ENCODE data around the gene GMEB2.
A peak's percentile ranks its signal among the peaks of the same experiment; 100 is the strongest.
"Not testable (repeated sequence)": the region's sequence is repeated elsewhere in the genome, so short reads cannot be mapped to it uniquely, and the experiment has no call there.

GMEB2 gene

GRCh38 chr20:63572788-63573646, 53.9 kb downstream of the GMEB2 start:
- Histone ChIP-seq H3K23ac (ENCODE audit: low read depth, low read length, poor library complexity) (peak overlapping the region; percentile 73), H3K27ac (replicated peaks; ENCODE audit: low read length) (no peak overlapping the region), H3K79me1 (ENCODE audit: low read depth, low read length) (peaks cover 3% of the 10 kb centered on the region), H4K91ac (ENCODE audit: low read depth, low read length, poor library complexity) (no peak overlapping the region), H2AFZ (ENCODE audit: low read length) (peak overlapping the region; percentile 88), H3K18ac (ENCODE audit: low read length) (peak overlapping the region; percentile 27), H2BK12ac (ENCODE audit: low read length) (peak overlapping the region; percentile 22), H3K14ac (ENCODE audit: low read length) (peak overlapping the region; percentile 71), H3K4me3 (ENCODE audit: low read length in 2 of 2) (peak overlapping the region; percentile 72 to 90), H3K27me3 (ENCODE audit: control insufficient read depth in 3 of 3, insufficient read depth in 3 of 3, low read depth in 1 of 3, low read length in 3 of 3) (no peaks in the 10 kb centered on the region), H3K4me1 (ENCODE audit: control insufficient read depth in 2 of 2, insufficient read depth in 1 of 2, low read depth in 1 of 2, low read length in 2 of 2) (peaks cover 3 to 14% of the 10 kb centered on the region in 2 donors), H4K8ac (ENCODE audit: low read depth, low read length) (no peak overlapping the region), H3K9me3 (replicated peaks in 1 of 2; ENCODE audit: control insufficient read depth in 2 of 2, insufficient read depth in 1 of 2, low read depth in 1 of 2, low read length in 2 of 2) (no peaks in the 10 kb centered on the region), H3K4me2 (ENCODE audit: insufficient read depth, low read length, poor library complexity, severe bottlenecking) (peak overlapping the region; percentile 97), H2BK5ac (ENCODE audit: low read length) (peak overlapping the region; percentile 24), H2BK120ac (ENCODE audit: low read depth, low read length) (no peak overlapping the region), H3K36me3 (replicated peaks in 1 of 2; ENCODE audit: control insufficient read depth in 2 of 2, insufficient read depth in 2 of 2, low read length in 2 of 2) (no peaks in the 10 kb centered on the region), H2BK15ac (ENCODE audit: low read length) (peak overlapping the region; percentile 91), H3K9ac (ENCODE audit: low read depth, low read length, poor library complexity) (peak overlapping the region; percentile 86), H2AK5ac (ENCODE audit: low read depth, low read length) (peak overlapping the region; percentile 90), H3K4ac (ENCODE audit: low read length) (no peak overlapping the region)
- WGBS, 2 donors (ENCODE audit: extremely low coverage in 2 of 2, insufficient read length in 2 of 2, insufficient replicate concordance in 1 of 2): no CpG with 5 or more reads among the region's 34 CpGs
- no peak for DNase-seq (ENCODE audit: low spot score)

DNA sequence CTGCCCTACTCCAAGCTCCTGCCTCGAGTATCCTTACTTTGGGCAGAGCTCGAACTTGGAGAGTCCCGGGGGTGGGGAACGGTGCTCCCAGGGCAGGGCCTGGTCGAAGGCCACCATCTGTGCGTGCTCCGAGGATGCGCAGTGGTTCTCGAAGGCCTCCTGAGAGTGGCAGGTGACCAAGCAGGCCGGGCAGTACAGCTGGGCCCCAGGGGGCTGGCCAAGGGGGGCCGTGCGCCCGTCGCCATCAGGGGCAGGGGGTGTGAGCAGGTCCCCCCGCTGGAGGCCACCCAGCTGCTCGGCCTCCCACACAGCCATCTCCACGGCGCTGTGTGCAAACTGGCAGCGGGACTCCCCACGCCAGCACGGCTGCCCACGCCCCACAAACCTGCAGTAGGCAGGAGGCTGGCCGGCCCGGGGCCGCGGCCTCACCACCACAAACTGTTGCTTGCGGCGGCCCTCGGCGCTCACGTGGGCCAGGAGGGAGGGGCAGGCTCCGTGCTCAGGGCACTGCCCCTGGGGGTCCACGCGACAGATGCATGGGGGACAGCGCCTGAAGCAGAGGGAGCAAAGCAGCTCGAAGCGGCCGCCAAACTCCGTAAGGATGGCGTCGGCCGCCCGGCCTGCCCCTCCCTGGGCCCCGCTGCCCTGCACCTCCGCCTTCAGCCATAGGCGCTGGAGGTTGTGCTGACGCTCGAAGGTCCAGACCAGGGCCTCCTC, 54.7 kb downstream of the GMEB2 start:
- Histone ChIP-seq H3K18ac (ENCODE audit: low read length) (no peak overlapping the region), H3K4ac (ENCODE audit: low read length) (no peak overlapping the region), H3K27ac (replicated peaks; ENCODE audit: low read length) (no peak overlapping the region), H3K9ac (ENCODE audit: low read depth, low read length, poor library complexity) (peak overlapping the region; percentile 77), H3K4me1 (ENCODE audit: control insufficient read depth in 2 of 2, insufficient read depth in 1 of 2, low read depth in 1 of 2, low read length in 2 of 2) (peaks cover 3 to 14% of the 10 kb centered on the region in 2 donors), H2BK12ac (ENCODE audit: low read length) (peak overlapping the region; percentile 58), H3K4me2 (ENCODE audit: insufficient read depth, low read length, poor library complexity, severe bottlenecking) (no peak overlapping the region), H2BK5ac (ENCODE audit: low read length) (no peak overlapping the region), H3K36me3 (replicated peaks in 1 of 2; ENCODE audit: control insufficient read depth in 2 of 2, insufficient read depth in 2 of 2, low read length in 2 of 2) (no peaks in the 10 kb centered on the region), H2AFZ (ENCODE audit: low read length) (no peak overlapping the region), H2BK120ac (ENCODE audit: low read depth, low read length) (no peak overlapping the region), H4K91ac (ENCODE audit: low read depth, low read length, poor library complexity) (peak overlapping the region; percentile 53), H4K8ac (ENCODE audit: low read depth, low read length) (peak overlapping the region; percentile 17), H2BK15ac (ENCODE audit: low read length) (peak overlapping the region; percentile 67), H3K9me3 (replicated peaks in 1 of 2; ENCODE audit: control insufficient read depth in 2 of 2, insufficient read depth in 1 of 2, low read depth in 1 of 2, low read length in 2 of 2) (no peaks in the 10 kb centered on the region), H2AK5ac (ENCODE audit: low read depth, low read length) (peak overlapping the region; percentile 90), H3K14ac (ENCODE audit: low read length) (peak overlapping the region; percentile 71), H3K79me1 (ENCODE audit: low read depth, low read length) (peaks cover 3% of the 10 kb centered on the region), H3K4me3 (ENCODE audit: low read length in 2 of 2) (no peak overlapping the region), H3K23ac (ENCODE audit: low read depth, low read length, poor library complexity) (peak overlapping the region; percentile 73), H3K27me3 (ENCODE audit: control insufficient read depth in 3 of 3, insufficient read depth in 3 of 3, low read depth in 1 of 3, low read length in 3 of 3) (no peaks in the 10 kb centered on the region)
- WGBS, 2 donors (ENCODE audit: extremely low coverage in 2 of 2, insufficient read length in 2 of 2, insufficient replicate concordance in 1 of 2): no CpG with 5 or more reads among the region's 48 CpGs
- no peak for DNase-seq (ENCODE audit: low spot score)

- H2AFZ ChIP-seq (ENCODE audit: low read length); H2AK5ac ChIP-seq (ENCODE audit: low read depth, low read length); H3K9ac ChIP-seq (ENCODE audit: low read depth, low read length, poor library complexity); H3K23ac ChIP-seq (ENCODE audit: low read depth, low read length, poor library complexity); H2BK5ac ChIP-seq (ENCODE audit: low read length); H3K27me3 ChIP-seq (ENCODE audit: control insufficient read depth in 3 of 3, insufficient read depth in 3 of 3, low read depth in 1 of 3, low read length in 3 of 3); H3K4ac ChIP-seq (ENCODE audit: low read length); H3K14ac ChIP-seq (ENCODE audit: low read length); H3K36me3 ChIP-seq (replicated peaks in 1 of 2; ENCODE audit: control insufficient read depth in 2 of 2, insufficient read depth in 2 of 2, low read length in 2 of 2); H3K4me3 ChIP-seq (ENCODE audit: low read length in 2 of 2); H2BK12ac ChIP-seq (ENCODE audit: low read length); H4K8ac ChIP-seq (ENCODE audit: low read depth, low read length); H3K18ac ChIP-seq (ENCODE audit: low read length); H2BK120ac ChIP-seq (ENCODE audit: low read depth, low read length); H3K4me2 ChIP-seq (ENCODE audit: insufficient read depth, low read length, poor library complexity, severe bottlenecking); DNase-seq (ENCODE audit: low spot score); H4K91ac ChIP-seq (ENCODE audit: low read depth, low read length, poor library complexity); H3K9me3 ChIP-seq (replicated peaks in 1 of 2; ENCODE audit: control insufficient read depth in 2 of 2, insufficient read depth in 1 of 2, low read depth in 1 of 2, low read length in 2 of 2); H2BK15ac ChIP-seq (ENCODE audit: low read length); H3K79me1 ChIP-seq (ENCODE audit: low read depth, low read length); H3K27ac ChIP-seq (replicated peaks; ENCODE audit: low read length): not testable (repeated sequence)
- H3K4me1 ChIP-seq (ENCODE audit: control insufficient read depth in 2 of 2, insufficient read depth in 1 of 2, low read depth in 1 of 2, low read length in 2 of 2): peaks cover 3 to 14% of the 10 kb centered on the region in 2 donors
- WGBS, 2 donors (ENCODE audit: extremely low coverage in 2 of 2, insufficient read length in 2 of 2, insufficient replicate concordance in 1 of 2): no CpG with 5 or more reads among the region's 11 CpGs
Observed at GRCh38 chr20:63571087-63571478, 55.8 kb downstream of the GMEB2 start.

Data from neuronal stem cell (in vitro differentiated cells).